ENCODE results near the gene CISD2. TPM values are rescaled to one million over a fixed set of nuclear protein-coding genes. Genes with fewer than 3 reads are reported as not detected.
"Not testable (repeated sequence)": the region's sequence is repeated elsewhere in the genome, so short reads cannot be mapped to it uniquely, and the experiment has no call there.

CISD2 gene
- polyA plus RNA-seq (ENCODE audit: insufficient read length): 24.7 TPM

GRCh38 chr4:102868781-102869568, at the start of gene CISD2:
Gene CISD2 (plus strand): TSS chr4:102868992. CDS start chr4:102869085, 93 bp downstream.
- DNase-seq: peak; percentile 94

GRCh38 chr4:102819100-102819499, 49.7 kb upstream of the CISD2 start:
- DNase-seq: not testable (repeated sequence)

- DNase-seq: no peak
Measured at GRCh38 chr4:102819588-102820365, 49.0 kb upstream of the CISD2 start.

GRCh38 chr4:102823464-102823863, 45.3 kb upstream of the CISD2 start:
- DNase-seq: no peak

GRCh38 chr4:102823897-102824296, 44.9 kb upstream of the CISD2 start:
- no peak for DNase-seq

GRCh38 chr4:102824398-102824797, 44.4 kb upstream of the CISD2 start:
- DNase-seq: no peak

GRCh38 chr4:102825261-102826091, 43.3 kb upstream of the CISD2 start:
- peak; percentile 72 for DNase-seq

GRCh38 chr4:102826105-102826889, 42.5 kb upstream of the CISD2 start:
- DNase-seq: no peak

- DNase-seq: peak; percentile 96
Measured at GRCh38 chr4:102826890-102827673, 41.7 kb upstream of the CISD2 start, which contains the start of gene UBE2D3. Gene UBE2D3 (minus strand): TSS chr4:102827551. CDS start chr4:102826508, 1,043 bp downstream.

- peak; percentile 100 for DNase-seq
Measured at GRCh38 chr4:102827674-102828496, 40.9 kb upstream of the CISD2 start.

GRCh38 chr4:102828497-102828808, 40.3 kb upstream of the CISD2 start:
- no peak for DNase-seq

GRCh38 chr4:102829803-102830202, 39.0 kb upstream of the CISD2 start:
- DNase-seq: no peak

GRCh38 chr4:102832105-102832504, 36.7 kb upstream of the CISD2 start:
- DNase-seq: no peak

- DNase-seq: no peak
Measured at GRCh38 chr4:102832667-102833066, 36.1 kb upstream of the CISD2 start.

- no peak for DNase-seq
Measured at GRCh38 chr4:102836596-102836995, 32.2 kb upstream of the CISD2 start.

GRCh38 chr4:102842367-102842766, 26.4 kb upstream of the CISD2 start:
- DNase-seq: no peak

- DNase-seq: no peak
Measured at GRCh38 chr4:102843273-102843672, 25.5 kb upstream of the CISD2 start.

- DNase-seq: no peak
Measured at GRCh38 chr4:102843938-102844337, 24.9 kb upstream of the CISD2 start.

GRCh38 chr4:102847687-102848086, 21.1 kb upstream of the CISD2 start:
- no peak for DNase-seq

GRCh38 chr4:102849579-102850104, 19.1 kb upstream of the CISD2 start:
- no peak for DNase-seq

Data from hindlimb muscle (tissue), 1 donor.